Stimulated activated naive CD4-positive, alpha-beta T cell (primary cell): ENCODE data around the gene GATD1.

Experiments
- DNase-seq, 6 experiments: peaks; one replicate each; lab custom pipeline; 2025; lab: John Stamatoyannopoulos, UW

GATD1 gene

DNA sequence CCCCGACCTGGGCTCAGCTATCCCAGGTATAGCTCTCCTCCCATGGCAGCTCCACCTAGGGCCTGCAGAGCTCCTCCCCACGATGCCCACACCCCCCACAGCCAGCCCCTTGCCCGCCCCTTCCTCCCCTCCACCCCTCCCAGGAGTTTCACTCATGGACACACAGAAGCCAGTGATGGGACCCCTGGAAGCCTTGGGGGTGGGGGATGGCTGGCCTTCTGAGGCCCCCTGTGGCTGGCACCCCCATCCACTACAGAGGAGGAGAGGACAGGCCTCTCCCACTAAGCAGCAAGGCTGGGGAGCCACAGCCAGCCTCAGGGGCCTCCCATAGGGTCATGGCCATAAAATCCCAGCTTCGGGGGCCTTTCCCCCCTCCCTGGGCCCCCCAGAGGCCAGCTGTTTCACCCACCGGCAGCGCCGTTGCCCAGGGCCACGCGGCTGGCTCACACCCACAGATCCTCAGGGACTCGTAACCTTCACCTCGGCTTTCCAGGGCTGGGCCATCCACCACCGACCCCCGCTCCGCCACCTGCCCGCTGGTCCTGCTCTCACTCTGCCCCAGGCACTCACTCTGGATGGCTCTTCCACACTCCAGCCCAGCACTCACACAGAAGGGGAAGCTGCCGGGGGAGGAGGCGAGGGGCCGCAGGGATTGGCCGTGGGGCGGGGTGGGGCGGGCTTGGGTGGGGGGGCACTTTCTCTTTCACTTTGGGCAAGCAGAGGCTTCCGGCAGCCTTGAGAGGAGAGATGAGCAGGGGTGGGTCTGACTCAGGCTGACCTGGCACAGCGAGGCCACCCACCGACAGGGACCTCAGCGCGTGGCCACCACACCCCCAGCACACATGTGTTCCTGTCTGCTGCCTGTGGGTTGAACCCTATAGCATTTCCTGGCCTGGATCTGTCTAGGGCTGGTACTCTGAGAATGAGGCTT lies 18.6 kb upstream of the GATD1 start:
- peak; percentile 69 to 84 (median 80) for DNase-seq

DNA sequence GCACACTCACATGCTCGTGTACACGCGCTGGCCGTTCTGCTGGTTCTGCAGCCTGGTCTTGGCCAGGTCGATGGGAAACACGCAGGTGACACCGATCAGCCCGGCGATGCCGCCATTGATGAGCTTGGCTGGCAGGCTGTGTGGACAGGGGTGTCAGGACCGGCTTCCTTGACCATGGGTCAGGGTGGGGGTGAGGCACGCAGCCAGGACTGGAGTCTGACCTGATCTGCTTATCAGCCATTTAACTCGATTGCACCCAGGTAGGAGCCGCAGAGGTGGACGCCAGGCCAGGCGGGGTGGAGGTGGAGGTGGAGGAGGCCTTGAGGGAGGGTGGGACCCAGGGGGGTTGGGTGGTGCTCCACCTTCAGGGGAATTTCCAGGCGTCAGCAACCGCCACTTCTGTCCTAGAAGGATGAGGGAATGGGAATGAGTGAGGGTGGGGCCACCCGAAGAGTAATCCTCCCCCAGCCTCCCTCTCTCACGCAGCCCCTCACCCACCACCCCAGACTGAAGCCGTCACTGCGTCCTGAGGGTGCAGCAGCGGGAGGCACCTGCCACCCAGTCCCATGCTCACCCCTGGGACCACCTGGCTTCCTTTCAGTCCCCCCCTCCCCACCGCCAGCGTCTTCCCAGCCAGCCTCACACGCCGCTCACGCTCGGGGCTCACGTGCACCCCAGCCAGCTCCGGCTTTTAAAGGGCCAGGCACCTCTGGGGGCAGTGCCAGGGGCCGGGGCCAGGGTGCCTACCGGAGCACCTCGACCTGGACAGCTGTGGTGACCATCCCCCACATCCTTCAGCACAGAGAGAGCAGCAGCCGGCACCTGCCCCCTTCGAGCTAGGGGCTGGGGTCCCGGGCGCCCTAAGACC lies 17.7 kb upstream of the GATD1 start:
- no peak for DNase-seq

DNA sequence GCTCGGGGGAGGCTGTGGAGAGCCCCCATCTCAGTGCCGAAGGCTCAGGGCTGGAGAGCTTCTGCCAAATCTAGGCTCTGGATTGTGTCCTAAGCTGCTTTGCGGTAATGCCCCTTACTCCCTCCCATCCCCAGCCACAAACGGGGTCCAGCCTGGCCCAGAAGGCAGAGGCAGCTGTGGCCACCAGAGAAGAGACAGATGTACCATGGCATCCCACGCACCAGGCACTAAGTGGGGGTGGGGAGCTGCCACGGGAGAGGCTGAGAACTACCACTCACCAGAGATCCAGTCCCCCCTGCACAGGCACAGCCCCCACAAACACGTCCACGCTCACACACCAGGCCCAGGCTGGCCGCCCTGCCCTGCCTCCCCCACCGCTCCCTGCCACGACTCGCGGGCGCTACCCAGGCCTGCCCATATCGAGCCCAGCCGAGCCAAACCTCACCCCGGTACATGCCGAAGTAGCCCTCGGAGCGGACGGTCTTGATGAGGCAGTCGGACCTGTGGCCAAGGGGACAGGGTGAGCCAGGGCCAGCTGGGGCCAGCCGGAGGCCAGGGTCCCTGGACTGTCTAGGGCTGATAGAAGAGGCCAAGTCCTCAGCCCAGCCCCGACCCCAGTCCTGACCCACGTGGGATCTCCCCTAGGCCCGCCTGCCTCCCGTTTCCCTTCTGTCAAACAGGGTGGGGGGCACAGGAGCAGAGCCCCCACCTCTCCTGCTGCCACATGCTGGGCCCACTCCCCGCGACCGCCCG lies 16.9 kb upstream of the GATD1 start:
- no peak for DNase-seq

DNA sequence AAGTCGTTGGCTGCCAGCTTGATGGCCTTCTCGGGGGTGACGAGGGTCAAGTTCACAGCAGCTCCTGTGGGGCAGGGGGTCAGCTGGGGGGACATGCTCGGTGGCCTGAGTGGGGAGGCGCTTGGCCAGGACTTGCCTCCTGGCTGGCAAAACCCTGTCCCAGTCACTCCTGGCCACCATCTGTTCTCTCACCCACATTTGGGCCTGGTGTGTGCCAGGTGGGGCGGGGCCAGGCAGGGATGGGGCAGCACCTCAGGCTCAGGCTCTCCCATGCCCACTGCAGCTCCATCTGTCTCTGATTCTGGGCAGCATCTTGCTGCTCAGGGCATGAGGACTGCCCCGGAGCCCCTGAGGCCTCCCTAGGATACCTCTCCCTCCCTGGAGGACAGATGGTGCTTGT lies 16.3 kb upstream of the GATD1 start:
- DNase-seq: no peak

DNA sequence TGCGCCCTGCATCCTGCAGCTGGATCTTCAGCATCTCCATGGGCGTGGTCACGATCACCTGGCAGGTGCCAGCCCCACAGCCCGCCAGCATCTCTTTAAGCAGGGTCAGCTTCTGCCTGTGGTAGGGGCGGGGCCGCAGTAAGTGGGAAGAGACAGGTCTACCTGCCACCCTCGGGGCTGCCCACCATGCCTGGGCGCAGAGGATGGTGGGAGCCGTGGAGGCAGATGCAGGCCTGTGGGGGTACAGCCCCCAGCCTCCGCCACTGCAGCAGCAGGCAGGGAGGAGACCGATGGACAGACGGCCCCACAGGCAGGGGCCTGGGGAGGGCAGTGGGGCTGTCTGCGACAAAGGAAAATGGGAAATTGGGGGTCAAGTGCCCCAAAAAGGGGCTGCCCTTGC lies 15.6 kb upstream of the GATD1 start:
- no peak for DNase-seq

DNA sequence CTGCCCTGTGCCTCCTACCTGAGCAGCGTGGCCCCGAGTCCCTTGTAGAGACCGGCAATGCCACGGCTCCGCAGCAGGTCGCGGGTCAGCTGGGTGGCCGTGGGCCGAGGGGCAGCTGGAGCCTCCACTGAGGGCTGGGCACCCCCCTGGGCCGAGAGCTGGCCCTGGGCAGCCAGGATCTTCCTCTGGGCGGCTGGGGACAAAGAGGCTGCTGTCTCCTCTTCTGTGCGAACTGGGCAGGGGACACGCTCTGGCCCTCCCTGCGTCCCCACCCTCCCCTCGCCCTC lies 15.2 kb upstream of the GATD1 start:
- no peak for DNase-seq

DNA sequence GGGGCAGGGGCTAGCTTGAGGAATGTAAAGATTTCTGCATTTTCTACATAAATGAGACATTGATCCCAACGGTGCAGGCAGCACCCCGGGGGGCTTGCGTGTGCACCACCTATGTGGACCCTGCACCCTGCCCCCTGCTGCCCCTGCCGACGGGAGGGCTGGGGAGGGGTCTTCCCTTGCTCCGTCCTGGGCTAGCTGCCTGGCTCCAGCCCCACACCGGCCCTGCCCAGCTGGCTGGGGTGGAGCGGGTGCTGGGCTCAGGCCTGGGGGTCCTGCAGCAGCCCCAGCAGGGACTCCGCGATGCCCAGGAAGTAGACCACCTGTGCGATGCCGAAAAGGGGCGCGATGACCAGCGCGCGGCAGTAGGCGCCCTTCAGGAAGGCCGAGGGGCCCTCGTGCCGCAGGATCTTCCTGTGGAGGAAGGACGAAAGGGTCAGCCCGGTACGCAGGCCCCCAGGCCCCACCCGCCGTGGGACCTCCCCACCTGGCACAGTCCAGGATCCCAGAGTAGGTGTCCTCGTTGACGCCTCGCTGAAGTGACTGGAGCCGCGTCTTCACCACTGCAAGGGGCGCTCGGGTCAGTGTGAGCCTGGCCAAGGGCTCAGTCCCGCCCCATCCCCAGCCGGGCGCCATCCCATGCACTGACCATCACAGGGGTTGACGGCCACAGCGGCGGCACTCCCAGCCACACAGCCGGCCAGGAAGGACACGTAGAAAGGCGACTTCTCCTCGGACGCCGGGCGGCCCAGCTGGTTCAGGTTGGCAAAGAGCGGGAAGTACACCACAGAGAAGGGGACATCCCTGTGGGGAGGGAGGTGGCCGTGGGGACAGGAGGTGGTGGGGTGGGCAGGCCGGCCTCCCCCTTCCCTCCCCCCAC lies 14.6 kb upstream of the GATD1 start:
- DNase-seq: no peak

DNA sequence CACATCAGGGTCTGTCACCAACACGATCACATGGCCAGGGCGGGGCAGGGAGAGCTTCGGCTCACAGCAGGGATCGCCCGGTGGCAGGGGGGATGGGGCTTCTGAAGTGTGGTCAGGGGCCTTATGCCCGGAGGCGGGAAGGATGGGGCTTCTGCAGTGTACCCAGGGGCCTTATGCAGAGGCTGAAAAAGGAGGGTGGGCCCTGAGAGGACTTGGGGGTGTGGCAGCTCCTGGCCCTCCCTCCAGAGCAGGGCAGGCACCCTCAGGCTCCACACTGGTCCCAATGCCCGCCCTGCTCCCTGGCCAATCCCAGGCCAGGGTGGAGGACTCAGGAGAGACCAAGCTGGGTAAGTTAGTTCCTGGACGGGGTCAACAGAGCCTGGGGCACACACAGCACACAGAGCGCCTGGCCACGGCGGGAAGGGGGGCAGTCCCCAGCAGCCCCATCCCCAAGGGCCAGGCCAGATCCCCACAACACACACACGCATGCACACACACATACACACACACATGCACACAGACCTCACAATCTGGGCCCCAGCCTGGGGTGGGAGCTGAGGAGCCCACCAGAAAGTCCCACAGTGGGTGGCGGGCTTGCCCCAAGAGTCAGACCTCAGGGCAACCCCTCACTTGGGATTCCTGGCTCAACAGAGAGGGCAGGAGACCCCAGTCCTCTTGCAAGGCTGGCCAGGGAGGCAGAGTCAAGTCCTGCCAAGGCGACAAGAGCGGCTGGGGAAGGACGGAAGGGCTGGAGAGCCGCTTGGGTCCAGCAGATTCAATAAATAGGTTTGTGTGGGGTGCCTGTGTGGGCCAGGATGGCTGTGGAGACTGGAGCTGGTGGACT lies 13.7 kb upstream of the GATD1 start:
- DNase-seq: no peak

DNA sequence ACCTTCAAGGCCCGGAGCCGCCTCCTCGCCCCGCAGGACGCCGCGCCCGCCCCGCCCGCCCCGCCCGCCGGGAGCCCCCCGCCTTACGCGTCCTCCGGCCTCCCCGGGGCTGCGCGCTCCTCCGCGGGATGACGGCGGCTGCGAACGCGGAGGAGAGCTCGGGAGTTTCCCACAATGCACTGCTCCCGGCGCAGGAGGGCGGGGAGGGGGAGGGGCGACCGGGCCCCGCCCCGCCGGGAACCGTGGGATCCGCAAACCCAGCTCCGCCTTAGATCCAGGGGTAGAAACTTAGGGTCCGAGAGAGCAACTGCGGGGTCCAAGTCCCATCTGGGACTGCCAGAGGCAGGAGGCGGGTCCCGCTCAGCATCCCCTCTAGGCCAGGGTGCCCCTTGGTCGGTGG lies 12.7 kb upstream of the GATD1 start, which contains the start of gene CEND1:
CEND1 (minus strand) TSS at position 148 of the 400 bp plus-strand sequence. CDS start 1,514 bp downstream, outside the sequence.
- no peak for DNase-seq

DNA sequence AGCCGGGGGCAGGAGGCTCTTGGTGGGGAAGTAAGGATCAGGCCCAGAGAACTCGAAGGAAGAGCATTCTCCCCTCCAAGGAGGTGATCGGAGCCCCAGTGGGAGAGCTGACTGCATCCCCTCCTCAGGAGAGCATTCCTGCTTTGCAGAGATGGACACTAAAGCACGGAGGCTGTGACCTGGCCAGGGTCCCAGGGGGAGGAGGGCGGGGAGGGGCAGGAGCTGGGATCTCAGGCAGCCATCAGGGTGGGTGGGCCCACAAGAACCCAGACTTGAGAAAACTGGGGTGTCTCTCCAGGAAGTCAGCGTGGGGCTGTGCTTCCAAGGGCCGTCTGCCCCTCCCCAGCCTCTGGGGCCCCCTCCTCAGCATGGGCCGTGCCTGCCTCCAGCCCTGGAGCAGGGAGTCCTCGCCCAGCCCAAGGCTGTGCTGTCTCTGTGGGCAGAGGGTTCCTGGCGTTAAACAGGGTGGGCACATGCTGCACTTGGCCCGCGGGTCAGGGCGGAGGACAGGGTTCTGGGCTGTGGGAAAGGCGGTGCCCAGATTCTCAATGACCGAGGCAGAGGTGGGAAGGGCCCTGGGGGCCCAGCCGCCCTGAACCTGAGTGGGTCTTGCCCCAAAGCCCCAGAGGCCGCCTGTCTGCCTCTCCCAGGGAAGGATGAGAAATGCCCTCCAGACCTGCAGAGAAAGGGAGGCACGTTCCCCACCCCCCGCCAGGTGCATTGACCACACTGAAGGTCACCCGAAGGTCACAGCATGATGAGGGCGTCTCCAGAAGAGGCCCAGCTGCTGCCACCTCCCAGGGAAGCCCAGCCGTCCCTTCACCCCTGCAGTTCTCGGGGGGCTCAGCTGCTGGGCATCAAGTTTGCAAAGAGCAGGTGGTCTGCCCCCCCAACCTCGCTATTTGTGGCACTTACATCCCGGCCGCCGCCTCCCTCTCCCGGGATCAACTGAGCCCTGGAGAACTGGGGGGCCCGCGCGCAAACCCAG lies 12.0 kb upstream of the GATD1 start:
- no peak for DNase-seq

DNA sequence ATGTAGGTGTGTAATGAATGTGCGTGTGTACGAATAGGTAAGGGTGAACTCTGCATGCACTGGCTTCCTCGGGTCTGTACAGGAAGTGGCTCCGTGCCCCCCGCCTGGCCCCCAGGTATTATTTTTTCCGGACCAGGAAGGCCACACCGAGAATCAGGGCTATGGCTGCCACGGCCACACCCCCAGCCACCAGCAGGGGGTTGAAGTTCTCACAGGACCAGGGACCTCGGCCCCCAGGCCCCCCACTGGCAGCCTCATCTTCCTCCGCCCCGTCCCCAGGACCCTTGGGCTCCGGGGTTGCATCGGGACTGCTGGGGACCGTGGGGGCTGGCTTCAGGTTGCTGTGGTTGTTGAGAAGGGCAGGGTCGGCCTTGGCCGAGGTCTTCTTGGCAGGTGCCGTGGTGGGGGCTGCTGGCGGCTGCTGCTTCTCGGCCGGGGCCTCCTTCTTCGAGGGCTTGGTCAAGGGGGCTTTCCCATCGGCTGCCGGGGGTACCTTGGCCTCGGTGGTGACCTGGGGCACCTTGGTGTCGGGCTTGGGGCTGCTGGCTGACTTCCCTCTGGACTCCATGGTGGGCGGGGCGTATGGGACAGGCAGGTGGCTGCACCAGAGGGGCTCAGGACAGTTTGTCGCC lies 10.8 kb upstream of the GATD1 start:
- DNase-seq: no peak

DNA sequence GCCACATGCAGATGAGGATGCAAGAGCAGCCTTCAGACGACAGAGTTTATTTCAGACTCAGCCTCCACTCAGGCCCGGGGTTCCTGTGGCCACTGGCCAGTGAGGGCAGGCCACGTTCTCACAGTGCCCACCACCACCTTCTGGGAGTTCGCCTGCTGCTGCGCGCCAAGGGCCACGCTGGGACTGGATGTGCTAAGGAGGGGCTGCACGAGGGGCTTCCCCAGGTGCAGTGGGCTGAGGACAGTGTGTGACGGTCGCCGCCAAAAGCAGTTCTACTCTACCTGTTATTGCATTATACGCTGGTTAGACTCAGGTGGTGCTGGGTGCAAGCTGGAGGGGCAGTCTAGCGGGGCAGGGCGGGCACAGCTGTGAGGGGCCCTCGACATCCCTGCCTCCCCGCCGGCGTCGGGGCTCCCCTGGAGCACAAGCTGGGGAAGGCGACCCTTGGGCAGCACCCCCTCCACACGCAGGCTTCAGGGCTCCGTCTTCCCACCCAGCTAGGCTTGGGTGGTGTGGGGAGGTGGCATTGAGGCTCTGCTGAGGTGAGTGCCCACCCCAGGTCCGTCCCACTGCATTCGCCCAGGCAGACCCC lies 9.9 kb upstream of the GATD1 start:
- no peak for DNase-seq

DNA sequence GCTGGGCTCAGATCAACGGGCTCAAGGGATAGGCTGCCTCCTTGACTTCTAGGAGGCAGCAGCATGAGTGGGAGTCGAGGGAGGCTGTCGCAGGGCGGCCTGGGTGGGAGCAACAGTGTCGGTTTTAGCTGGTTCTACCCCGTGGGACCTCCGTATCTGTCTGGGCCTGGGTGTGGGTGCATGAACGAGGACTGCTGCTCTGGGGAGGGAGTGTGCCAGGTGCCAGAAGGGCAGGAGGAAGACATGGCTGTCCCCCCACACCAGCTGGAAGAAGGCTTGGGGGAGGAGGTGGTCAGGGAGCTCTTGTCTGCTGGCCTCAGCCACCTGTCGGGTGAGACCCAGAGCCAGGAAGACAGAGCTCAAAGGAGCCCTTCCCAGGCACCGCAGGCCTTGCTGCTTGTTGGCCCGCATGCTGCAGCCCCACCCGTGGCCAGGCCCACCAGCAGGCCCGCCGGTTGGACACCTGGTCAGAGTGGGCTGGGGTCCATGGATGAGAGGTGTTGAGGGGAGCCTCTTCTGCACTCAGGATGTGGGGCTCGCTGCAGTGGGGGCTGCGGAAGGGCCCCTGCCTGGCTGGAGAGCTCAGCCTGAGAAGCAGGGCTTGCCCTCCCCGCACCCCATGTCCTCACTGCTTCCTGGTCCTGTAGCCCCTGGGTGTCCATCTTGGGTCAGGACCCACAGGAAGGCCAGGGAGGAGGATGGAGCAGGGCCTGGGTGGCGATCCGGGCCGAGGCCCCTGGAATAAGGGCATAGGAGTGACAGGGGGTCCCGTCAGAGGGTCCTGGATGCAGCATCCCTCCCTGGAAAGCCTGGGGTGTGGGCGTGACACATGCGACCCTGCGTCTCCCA lies 9.2 kb upstream of the GATD1 start:
- DNase-seq: no peak

DNA sequence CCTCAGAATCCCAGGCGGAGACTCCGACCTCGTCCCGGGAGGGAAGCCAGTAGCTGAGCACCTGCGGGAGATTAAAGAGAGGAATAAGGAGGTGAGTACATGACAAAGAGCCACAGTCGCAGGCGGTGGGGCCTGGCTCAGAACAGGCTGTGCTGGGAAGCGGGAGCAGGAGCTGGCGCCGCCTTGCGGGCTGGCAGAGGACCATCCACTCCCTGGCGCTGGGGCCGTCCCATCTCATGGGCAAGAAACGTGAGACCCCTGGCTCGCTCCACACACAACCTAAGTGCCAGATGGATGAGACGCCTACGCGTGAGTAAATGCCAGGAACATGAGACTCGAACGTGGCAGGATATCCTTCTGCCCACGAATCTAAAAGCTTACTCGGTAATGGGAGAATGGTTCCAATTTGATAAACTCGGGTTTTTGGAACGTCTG lies 6.3 kb upstream of the GATD1 start:
- peak in 1 of 6 experiments; percentile 21 for DNase-seq

DNA sequence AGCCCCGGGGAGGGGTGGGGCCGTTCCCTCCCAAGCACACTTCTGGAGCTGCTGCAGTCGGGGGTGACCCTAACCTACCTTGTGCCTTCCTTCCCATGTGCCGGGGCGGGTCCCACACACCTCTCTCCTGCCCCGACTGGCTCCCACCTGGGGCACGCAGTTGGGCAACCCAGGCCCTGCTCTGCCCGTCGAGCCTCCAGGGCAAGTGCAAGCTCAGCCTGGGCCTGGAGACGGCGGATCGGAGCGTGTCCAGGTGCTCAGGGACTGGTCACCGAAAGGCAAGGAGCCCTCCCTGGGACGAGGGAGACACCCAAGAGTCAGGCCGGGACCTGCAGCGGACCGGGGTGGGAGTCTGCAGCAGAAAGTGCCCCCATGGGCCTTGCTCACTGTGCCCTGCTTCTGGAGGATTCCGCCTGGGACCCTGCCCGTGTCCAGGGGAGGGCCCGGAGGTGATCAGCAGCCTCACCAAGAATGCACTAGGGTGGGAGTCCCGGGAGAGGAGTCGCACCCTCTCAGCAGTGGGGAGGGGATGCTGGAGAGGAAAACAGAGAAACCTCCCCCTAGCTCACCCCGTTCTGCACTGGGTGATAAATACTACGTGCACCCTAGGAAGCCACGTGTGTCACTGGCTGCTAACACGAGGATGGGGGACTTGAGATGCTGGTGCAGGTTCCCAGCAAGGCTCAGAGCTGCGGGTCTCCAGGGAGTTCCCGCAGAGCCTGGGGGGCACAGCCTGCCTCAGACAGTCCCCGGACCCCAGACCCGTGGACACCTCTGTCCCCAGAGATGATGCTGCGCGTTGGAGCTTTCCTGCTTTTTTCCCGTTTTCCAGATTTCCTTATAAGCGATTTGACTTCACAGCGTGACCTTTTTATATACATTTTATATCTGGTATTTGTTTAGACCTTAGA lies 5.2 kb upstream of the GATD1 start:
- DNase-seq: no peak

DNA sequence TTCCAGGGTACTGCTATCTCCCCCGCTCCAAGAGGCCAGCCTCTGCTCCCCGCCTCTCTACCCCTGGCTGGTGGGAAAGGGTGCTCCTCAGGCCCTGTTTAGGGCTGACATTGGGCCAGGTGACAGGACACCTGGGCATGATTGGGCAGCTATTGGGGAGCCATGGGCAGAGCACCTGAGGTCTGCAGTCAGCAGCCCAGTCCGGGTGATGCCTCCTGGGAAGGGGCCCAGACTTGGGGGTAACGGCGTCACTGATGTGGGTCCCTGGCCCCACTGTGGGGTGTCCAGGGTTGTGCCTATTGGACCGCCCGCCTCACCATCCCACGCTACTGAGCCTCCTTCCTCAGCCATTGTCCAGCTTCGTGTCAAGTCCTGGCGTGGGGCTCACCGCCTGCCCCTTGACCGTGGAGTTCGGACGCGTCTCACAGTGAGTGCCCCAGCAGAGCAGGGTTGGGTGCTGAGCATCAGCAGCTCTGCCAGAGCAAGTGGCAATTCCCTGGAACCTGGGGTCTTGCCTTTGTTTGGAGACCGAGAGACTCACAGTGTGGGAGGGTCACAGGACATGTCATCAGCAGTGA lies 2.8 kb upstream of the GATD1 start:
- no peak for DNase-seq
